GM19455 (cell line): Measurements from ENCODE around the gene AAK1.
"Not testable (repeated sequence)": the region's sequence is repeated elsewhere in the genome, so short reads cannot be mapped to it uniquely, and the experiment has no call there.

Experiments
- ATAC-seq: cut with Tn5 transposase; IDR thresholded peaks from one replicate; pipeline ENCODE4 v1.9.1; 2021; ENCODE audit not compliant: unreplicated experiment

Gene AAK1

DNA sequence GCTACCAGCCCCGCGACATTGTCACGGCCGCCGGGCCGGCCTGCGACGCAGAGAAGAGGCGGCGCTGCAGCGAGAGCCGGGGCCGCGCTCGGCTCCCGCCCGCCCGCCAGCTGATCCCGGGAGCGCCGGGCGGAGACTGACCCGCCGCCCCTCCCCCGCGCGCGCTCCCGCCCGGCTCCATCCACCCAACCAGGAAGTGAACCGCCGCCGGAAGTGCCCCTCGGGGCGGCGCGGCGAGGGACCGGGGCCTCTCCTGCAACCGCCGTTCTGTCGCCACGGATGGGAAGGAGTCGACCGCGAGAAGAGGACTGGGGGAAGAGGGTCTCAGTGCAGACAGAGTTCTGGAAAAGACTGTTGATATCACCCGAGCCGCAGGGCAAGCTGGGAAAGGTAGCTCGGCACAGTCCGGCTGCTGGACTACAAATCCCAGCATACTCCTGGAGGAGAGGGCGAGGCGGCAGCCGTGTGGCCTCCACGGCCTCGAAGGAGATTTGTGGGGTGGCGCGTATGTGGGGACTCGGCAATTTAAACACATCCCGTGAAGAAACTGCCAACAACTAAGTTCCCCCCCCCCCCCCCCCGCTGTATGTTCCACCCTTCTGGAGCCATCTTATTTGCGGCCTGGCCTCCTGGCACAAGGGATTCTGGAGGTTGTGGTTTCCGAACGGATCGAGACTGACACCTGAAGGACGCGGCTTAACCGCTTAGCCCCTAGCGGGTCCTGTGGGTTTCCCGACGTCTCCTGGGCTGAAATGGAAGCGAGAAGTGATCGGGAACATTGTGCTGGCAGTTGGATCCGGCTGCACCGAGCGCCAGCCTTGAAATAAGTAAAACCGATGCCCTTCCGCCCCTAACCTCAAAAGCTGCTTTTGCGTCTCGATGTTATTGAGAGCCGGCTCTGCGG, at the start of gene AAK1:
Gene AAK1, minus strand, starts transcription at position 138 of the 904 bp plus-strand sequence. CDS start 699 bp downstream, outside the sequence.
- ATAC-seq = peak; percentile 47

DNA sequence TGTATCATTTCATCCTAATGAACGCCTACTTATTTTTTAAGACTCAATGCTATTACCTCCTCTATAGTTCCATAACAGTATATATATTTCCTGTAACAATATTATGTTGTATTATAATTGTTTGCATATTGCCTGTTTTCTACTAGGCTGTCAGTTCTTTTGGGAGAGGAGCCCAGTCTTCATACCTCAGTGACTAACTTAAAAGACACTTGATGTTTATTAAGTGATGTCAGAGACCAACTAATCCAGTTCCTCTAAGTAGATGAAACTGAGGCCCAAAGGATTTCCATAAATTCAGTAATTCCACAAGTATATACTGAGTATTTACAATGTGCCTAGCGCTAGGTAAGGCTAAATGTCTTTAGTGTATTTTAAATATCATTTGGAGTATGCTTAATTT, 48.9 kb upstream of the AAK1 start:
- no peak for ATAC-seq

GRCh38 chr2:69689969-69690368, 46.4 kb upstream of the AAK1 start:
- ATAC-seq = no peak

GRCh38 chr2:69689466-69689865, 45.9 kb upstream of the AAK1 start:
- ATAC-seq = no peak

DNA sequence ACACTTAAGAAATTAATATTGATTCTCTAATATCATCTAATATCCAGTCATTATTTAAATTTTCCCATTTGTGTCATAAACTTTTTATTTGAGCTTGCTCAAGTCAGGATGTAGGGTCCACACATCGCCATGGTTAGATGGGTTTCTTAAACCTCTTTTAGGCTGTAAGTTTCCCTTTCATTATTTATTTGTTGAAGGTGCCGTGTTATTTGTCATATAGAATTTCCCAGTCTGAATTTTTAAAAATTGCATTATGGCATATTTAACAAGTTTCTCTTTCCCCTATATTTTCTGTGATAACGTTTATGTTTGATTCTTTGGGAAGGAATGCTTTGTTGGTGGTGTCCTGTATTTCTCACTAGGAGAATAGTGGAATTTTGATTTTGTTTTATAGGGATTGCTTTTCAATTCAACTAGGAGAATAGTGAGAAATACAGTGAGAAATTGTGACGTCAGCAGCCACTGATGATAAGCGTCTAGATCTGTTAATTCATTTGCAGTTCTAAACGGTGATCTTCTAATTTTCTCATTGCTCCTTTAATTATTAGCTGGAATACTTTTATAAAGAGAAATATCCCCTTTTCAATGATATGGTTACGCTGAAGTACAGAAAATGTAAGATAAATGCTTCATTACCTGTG, 44.6 kb upstream of the AAK1 start:
- ATAC-seq = no peak

GRCh38 chr2:69686813-69687212, 43.3 kb upstream of the AAK1 start:
- ATAC-seq = no peak

DNA sequence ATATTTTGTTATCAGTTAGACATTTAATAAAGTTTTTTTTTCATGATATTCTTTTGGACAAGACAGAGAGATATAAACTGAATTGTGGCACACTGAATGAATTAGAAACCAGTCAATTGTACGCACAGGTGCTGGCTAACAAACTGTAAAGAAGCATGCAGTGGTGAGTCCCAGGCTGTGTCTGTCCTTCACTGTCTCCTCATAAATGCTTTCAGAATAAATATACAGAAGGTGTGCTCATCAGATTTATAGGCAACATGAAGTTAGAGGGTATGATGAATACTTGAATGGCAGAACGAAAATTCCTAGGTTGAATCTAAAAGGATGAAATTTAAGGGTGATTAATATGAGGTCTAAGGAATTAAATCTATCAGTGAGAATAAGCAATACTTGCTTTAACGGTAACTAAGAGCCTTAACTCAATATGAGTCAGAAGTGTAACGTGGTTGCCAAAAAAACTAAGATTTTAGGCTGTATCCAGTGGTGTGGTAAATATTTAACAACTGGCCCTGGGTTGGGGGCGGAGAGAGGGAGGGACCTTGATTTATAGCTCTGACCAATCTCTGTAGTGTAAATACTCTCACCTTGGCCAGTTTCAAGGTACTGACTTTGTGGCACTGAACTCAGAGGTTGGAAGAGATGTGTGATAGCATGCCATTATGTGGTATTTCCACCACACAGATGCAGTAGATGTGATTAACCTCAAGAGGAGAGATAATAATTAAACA, 41.9 kb upstream of the AAK1 start:
- no peak for ATAC-seq

DNA sequence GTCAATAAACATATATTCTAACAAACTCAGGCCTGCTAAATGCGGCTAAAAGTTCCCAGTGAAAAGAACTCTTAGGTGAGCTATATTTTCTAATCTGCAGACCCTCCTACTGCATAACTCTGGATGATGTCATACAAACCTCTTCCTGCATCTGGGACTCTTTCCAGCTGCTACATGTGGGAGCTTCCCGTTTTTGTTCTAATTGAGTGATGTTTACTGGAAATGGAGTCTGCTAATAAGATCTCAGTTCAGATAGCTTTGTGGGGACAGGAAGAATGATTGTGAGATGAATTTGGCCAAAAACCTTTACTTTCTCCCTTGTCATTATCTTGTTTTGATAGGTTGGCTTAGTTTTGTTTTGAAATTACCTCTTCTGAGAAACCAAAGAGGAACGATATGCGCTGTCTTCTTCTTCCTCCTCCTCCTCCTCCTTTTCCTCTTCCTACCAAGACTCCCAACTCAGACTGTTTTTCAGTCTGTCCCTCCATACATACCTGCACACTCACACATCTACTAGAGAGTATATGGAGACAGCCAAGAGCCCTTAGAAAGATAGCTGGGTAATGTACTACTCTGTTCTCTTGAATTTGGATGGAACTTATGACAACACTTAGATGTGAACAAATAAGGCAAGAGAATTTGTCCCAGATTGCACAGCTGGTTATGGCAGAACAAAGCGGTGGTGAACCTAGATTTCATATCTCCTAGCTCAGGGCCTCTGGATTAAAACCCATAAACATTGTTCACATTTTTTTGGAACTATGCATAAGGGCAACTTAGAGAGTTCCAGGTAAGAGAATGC, 39.8 kb upstream of the AAK1 start:
- ATAC-seq = no peak

DNA sequence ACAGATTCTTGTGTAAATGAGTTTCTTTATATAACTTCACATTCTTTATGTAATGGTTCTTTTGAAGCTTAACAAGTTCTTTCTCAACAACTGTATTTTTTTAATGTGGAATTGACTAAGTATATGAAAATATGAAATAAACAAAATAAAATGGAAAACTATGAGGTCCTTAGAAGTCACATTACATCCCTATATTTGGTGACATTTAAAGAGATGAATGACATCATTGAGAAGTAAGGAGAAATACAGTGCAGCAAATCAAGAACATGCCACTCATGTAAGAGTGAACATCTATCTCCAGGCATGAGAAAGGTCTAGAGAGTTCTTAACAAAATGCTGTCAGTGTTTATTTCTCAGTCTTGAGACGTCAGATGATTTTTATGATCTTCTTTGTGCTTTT, 39.0 kb upstream of the AAK1 start:
- no peak for ATAC-seq

DNA sequence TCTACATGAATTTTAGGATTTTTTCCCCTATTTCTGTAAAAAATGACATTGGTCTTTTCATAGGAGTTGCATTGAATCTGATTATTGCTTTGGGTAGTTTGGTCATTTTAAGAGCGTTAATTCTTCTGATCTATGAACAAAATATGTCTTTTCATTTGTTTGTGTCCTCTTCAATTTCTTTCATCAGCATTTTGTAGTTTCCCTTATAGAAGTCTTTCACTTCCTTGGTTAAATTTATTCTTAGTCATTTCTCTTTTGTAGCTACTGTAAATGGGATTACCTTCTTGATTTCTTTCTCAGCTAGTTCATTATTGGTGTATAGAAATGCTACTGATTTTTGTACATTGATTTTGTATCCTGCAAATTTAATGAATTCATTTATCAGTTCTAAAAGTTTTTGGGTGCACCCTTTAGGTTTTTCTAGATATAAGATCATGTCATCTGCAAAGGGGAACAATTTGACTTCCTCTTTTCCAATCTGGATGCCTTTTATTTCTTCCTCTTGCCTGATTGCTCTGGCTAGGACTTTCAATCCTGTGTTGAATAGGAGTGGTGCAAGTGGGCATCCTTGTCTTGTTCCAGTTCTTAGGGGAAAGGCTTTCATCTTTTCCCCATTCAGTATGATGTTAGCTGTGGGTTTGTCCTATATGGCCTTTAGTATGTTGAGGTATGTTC, 36.6 kb upstream of the AAK1 start:
- ATAC-seq = no peak

GRCh38 chr2:69677914-69678313, 34.4 kb upstream of the AAK1 start:
- no peak for ATAC-seq

GRCh38 chr2:69676146-69676545, 32.6 kb upstream of the AAK1 start:
- ATAC-seq = no peak

GRCh38 chr2:69674316-69674670, 30.8 kb upstream of the AAK1 start:
- ATAC-seq = no peak

DNA sequence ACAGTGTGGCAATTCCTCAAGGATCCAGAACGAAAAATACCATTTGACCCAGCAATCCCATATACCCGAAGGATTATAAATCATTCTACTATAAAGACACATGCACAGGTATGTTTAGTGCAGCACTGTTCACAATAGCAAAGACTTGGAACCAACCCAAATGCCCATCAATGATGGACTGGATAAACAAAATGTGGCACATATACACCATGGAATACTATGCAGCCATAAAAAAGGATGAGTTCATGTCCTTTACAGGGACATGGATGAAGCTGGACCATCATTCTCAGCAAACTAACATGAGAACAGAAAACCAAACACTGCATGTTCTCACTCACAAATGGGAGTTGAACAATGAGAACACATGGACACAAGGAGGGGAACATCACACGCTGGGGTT, 29.6 kb upstream of the AAK1 start:
- not testable (repeated sequence) for ATAC-seq

DNA sequence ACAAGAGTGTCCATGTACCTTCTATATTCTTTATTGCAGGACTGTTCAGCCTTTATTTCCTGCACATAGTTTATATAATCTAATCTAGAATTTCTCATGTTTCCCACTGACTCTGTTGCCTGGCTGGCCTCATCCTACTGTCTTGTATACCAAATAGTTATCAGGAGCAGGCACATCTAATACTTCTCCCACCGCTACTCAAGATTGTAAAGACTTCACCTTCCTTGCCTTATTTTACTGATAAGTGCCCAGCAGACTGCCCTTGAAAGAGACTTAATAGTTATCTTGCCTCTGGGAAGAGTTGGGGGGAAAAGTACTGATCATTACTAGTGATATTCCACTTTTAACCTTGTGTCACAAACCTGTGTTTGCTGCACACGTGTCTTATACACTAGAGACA, 26.1 kb upstream of the AAK1 start:
- ATAC-seq = no peak

DNA sequence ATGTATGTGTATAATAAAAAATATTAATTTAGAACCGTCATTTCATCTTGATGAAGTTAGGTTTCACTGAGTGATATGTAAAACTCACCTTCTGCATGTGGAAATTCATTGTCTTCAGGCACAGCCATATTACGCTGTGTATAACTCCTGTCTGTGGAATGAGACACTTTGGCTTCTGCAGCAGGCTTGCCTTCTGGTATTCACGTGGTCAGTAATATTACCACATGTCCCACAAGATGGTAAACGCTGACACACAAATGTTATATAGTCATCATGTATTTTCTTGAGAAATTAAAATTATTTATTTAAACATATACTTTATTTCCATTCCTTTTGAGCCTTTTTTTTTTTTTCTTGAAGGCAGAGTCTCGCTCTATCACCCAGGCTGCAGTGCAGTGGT, 25.1 kb upstream of the AAK1 start:
- ATAC-seq = no peak

DNA sequence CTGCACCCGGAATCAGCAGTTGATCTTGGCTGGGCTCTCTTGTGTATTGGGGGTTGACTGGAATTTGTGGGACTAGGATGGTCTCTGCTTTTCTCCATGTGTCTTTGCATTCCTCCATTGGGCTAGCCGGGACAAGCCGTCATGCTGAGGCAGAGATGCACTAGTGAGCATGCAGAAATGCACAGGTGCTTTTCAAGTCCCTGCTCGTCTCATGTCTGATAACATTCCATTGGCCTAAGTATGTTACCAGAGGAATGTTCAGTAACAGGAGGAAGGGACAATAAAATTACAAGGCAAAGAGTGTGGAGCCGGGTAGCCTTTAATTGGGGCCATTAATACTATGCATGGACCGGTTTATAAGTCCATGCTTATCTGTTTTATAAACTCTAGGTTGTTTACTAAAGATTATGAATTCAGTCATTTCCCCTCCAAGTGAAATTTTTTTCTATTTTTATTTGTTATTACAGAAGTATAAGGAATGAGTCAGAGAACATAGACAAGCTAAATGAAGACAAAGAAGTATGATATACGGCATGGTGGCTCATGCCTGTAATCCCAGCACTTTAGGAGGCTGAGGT, 24.4 kb upstream of the AAK1 start:
- no peak for ATAC-seq

GRCh38 chr2:69665152-69665551, 21.6 kb upstream of the AAK1 start:
- ATAC-seq = no peak

- ATAC-seq = no peak
Measured at GRCh38 chr2:69663860-69664259, 20.3 kb upstream of the AAK1 start.

- ATAC-seq = not testable (repeated sequence)
Measured at GRCh38 chr2:69662547-69662946, 19.0 kb upstream of the AAK1 start.
